Esophagus muscularis mucosa (tissue), 4 donors: Measurements from ENCODE around the gene NR2F6. TPM values are rescaled to one million over a fixed set of nuclear protein-coding genes. Genes with fewer than 3 reads are reported as not detected.

Experiments used
- DNase-seq: peaks from one replicate; pipeline ENCODE4 v3.0.0-alpha.2; 2017; ENCODE audit errors: extremely low spot score
- H3K27ac ChIP-seq, 4 donors: fragments of 200-600 bp; sonication (generic); replicated peaks in 1 of 4; 1 replicate in 3 of 4; 2 replicates in 1 of 4; pipeline ENCODE4 v1.5.1; 2016 to 2019; ENCODE audit warnings: mild to moderate bottlenecking in 1 of 4
- H3K27me3 ChIP-seq, 4 donors: fragments of 200-600 bp; sonication (generic); one replicate each; pipeline versions ENCODE4 v1.5.1 to v1.6.0; 2016 to 2019
- H3K36me3 ChIP-seq, 4 donors: fragments of 200-600 bp; sonication (generic); one replicate each; pipeline ENCODE4 v1.5.1; 2016 to 2019
- H3K4me1 ChIP-seq, 4 donors: fragments of 200-600 bp; sonication (generic); one replicate each; pipeline ENCODE4 v1.5.1; 2016 to 2019
- H3K4me3 ChIP-seq, 4 donors: fragments of 200-600 bp; sonication (generic); 1 replicate in 2 of 4; 2 replicates in 2 of 4; pipeline ENCODE4 v1.5.1; 2016 to 2019; ENCODE audit warnings: mild to moderate bottlenecking in 4 of 4, moderate library complexity in 1 of 4
- H3K9me3 ChIP-seq, 4 donors: fragments of 200-600 bp; sonication (generic); 1 replicate in 3 of 4; 2 replicates in 1 of 4; pipeline ENCODE4 v1.5.1; 2016 to 2019
- CTCF ChIP-seq, 3 experiments: fragments of 200-600 bp in 2 of 3; fragments of 450-650 bp in 1 of 3; sonication (generic) in 2 of 3; IDR thresholded peaks; one replicate each; pipeline ENCODE4 v1.5.1; 2017 to 2019; ENCODE audit warnings: antibody characterized with exemption in 3 of 3, mild to moderate bottlenecking in 2 of 3, moderate library complexity in 1 of 3
- EP300 ChIP-seq: sonication (generic); formaldehyde crosslinking; IDR thresholded peaks from one replicate; pipeline ENCODE4 v1.6.1; 2017; ENCODE audit warnings: antibody characterized with exemption
- POLR2A ChIP-seq: fragments of 450-650 bp; IDR thresholded peaks from one replicate; pipeline ENCODE4 v1.6.1; 2017; ENCODE audit warnings: antibody characterized with exemption, moderate library complexity, mild to moderate bottlenecking, low read depth
- POLR2AphosphoS5 ChIP-seq, 2 donors: sonication (generic); formaldehyde crosslinking; IDR thresholded peaks; one replicate each; pipeline ENCODE4 v1.6.1; 2017; ENCODE audit warnings: antibody characterized with exemption in 2 of 2
- WGBS: methylation state at CpG from one replicate; pipeline ENCODE4 v1.1.5; 2018; 5-methylcytosine and 5-hydroxymethylcytosine counted together
- intact Hi-C: fragments of 100-400 bp; cut with DNase I; formaldehyde crosslinking; loops from one replicate; pipeline ENCODE4 v1.15.1; 2023
- total RNA-seq, 4 donors: library from RNA; depleted of rRNA; stranded (reverse); fragments of >200 nt; gene quantifications; one replicate each; pipeline versions ENCODE4 v1.1.0 to v1.2.1, GENCODE V29; 2016

The NR2F6 gene
- total RNA-seq, 4 donors from 2014 or later: 38.6 to 88.0 (median 61.2) TPM

- 93% methylated on average over 6 of the region's 7 CpGs for WGBS
- Histone ChIP-seq H3K27me3 (peaks cover 0 to 29% (median 12%) of the 10 kb centered on the region in 4 donors), H3K4me1 (peaks cover 14 to 20% (median 18%) of the 10 kb centered on the region in 4 donors), H3K4me3 (no peak overlapping the region), H3K9me3 (no peaks in the 10 kb centered on the region), H3K27ac (no peak overlapping the region), H3K36me3 (peaks cover 4 to 15% (median 8%) of the 10 kb centered on the region in 4 donors)
- no peak for DNase-seq
- intact Hi-C loops: loop anchor here (2.0 kb wide), 1 partner anchor 217 kb away; no protein-coding TSS in a partner anchor
- TF ChIP-seq CTCF (IDR thresholded peaks at IDR 0.05) (no peak), POLR2AphosphoS5 (IDR thresholded peaks at IDR 0.05) (no peak)
Measured at GRCh38 chr19:17283504-17283996, 37.8 kb upstream of the NR2F6 start.

- H3K4me3 ChIP-seq: peak overlapping the region; percentile 35 to 57 (median 48)
- intact Hi-C loops: loop anchor here (1.0 to 2.0 kb wide), 2 partner anchors 77 to 216 kb away; no protein-coding TSS in a partner anchor
Measured at GRCh38 chr19:17282488-17283125, 36.9 kb upstream of the NR2F6 start.

GRCh38 chr19:17281391-17282304 is 35.9 kb upstream of the NR2F6 start, which contains the start of gene ANKLE1:
Gene ANKLE1, plus strand, starts transcription at chr19:17281901. Its CDS starts 20 bp downstream, at chr19:17281921.
- intact Hi-C loops: loop anchor here (1.0 to 2.0 kb wide), 2 partner anchors 76 to 215 kb away; no protein-coding TSS in a partner anchor
- Histone ChIP-seq H3K9me3 (no peaks in the 10 kb centered on the region), H3K4me3 (peak within 1 kb of the TSS; percentile 35 to 57 (median 48)), H3K27me3 (peaks cover 0 to 29% (median 12%) of the 10 kb centered on the region in 4 donors), H3K36me3 (peaks cover 6 to 34% (median 27%) of the 10 kb centered on the region in 4 donors), H3K27ac (no peak within 1 kb of the TSS), H3K4me1 (peaks cover 14 to 20% (median 18%) of the 10 kb centered on the region in 4 donors)
- WGBS: 8% methylated on average over 49 of the region's 75 CpGs
- no peak for DNase-seq
- TF ChIP-seq POLR2A (no peak), CTCF (IDR thresholded peaks at IDR 0.05) (no peak), POLR2AphosphoS5 (IDR thresholded peaks at IDR 0.05) (no peak), EP300 (no peak)

More at GRCh38 chr19:17282488-17283125, 36.9 kb upstream of the NR2F6 start:
- Histone ChIP-seq H3K27me3 (peaks cover 0 to 29% (median 12%) of the 10 kb centered on the region in 4 donors), H3K36me3 (peaks cover 6 to 24% (median 17%) of the 10 kb centered on the region in 4 donors), H3K9me3 (no peaks in the 10 kb centered on the region), H3K4me1 (peaks cover 14 to 20% (median 18%) of the 10 kb centered on the region in 4 donors), H3K27ac (no peak overlapping the region)
- peak; percentile 96 for DNase-seq
- TF ChIP-seq POLR2AphosphoS5 (IDR thresholded peaks at IDR 0.05) (peak in 1 of 2 donors; percentile 34), CTCF (IDR thresholded peaks at IDR 0.05) (peak; percentile 91 to 96 (median 95)), EP300 (no peak), POLR2A (no peak)
- 11% methylated on average over 14 of the region's 45 CpGs for WGBS

GRCh38 chr19:17279436-17279835 is 33.7 kb upstream of the NR2F6 start:
- no peak for TF ChIP-seq CTCF (IDR thresholded peaks at IDR 0.05)
- TF ChIP-seq POLR2A: no peak
- no peak for TF ChIP-seq POLR2AphosphoS5 (IDR thresholded peaks at IDR 0.05)
- TF ChIP-seq EP300: no peak
- H3K36me3 ChIP-seq: peaks cover 19 to 56% (median 49%) of the 10 kb centered on the region in 4 donors

More at GRCh38 chr19:17279436-17279835, 33.7 kb upstream of the NR2F6 start:
- no peak overlapping the region for H3K27ac ChIP-seq
- H3K4me1 ChIP-seq: peaks cover 14 to 20% (median 18%) of the 10 kb centered on the region in 4 donors
- 93% methylated on average over 3 of the region's 3 CpGs for WGBS
- peaks cover 0 to 29% (median 12%) of the 10 kb centered on the region in 4 donors for H3K27me3 ChIP-seq
- no peak overlapping the region for H3K4me3 ChIP-seq
- DNase-seq: no peak
- H3K9me3 ChIP-seq: no peaks in the 10 kb centered on the region
- intact Hi-C loops: no loop called here
